K562 (cell line): ENCODE measurements around the gene ATP5F1C. TPM values are rescaled to one million over a fixed set of nuclear protein-coding genes. Genes with fewer than 3 reads are reported as not detected.

Experiments used
- ATAC-seq: fragments of 200-7000 bp; cut with Tn5 transposase; 3 replicates; pipeline ENCODE4 v1.9.1; 2020; ENCODE audit warnings: moderate library complexity
- BruUV-seq: library from RNA; stranded (reverse); fragments of 400-500 nt; replicated peaks from 2 replicates; lab custom pipeline; 2021; lab: Mats Ljungman, UMichigan
- CTCF ChIA-PET: fragments of 300-600 bp; formaldehyde crosslinking; extraction: SDS; loops from one replicate; lab custom pipeline; 2021; ENCODE audit warnings: low intra/inter-chr PET ratio; lab: Yijun Ruan, JAX
- POLR2A ChIA-PET: fragments of 300-600, 350-650 bp; sonication (Branson Sonifier 250); formaldehyde crosslinking; extraction: SDS; loops from one replicate; lab custom pipeline; 2021; ENCODE audit warnings: antibody characterized with exemption, inconsistent platforms; lab: Yijun Ruan, JAX
- DNase-seq, 4 experiments: peaks; one replicate each; pipeline versions ENCODE4 v3.0.0 to v3.0.0-alpha.2; 2011 to 2018; ENCODE audit warnings: low spot score in 3 of 4, mixed read lengths in 3 of 4; ENCODE audit errors: extremely low read depth in 1 of 4
- FAIRE-seq: peaks from 2 replicates; lab custom pipeline; 2011; peaks lifted over from hg19 to GRCh38; lab: Jason Lieb, UNC
- H2AFZ ChIP-seq: 2 replicates; pipeline ENCODE4 v1.6.0; 2011; ENCODE audit warnings: low read depth, low read length, control low read depth, inconsistent platforms
- H3K27ac ChIP-seq: fragments of 200-600 bp; 3 replicates; pipeline ENCODE4 v1.8.0; 2011; ENCODE audit warnings: low read depth, mild to moderate bottlenecking, control low read depth, inconsistent platforms, low read length, moderate library complexity, mixed read lengths; ENCODE audit errors: extremely low read depth
- H3K27me3 ChIP-seq, 2 experiments: fragments of 300-600 bp in 1 of 2; 2 replicates in 1 of 2; 3 replicates in 1 of 2; pipeline versions ENCODE4 v1.6.0 to v1.8.0; 2011; ENCODE audit warnings: inconsistent platforms in 2 of 2, low read length in 2 of 2, mild to moderate bottlenecking in 1 of 2, mixed read lengths in 1 of 2, moderate library complexity in 1 of 2; ENCODE audit not compliant: control insufficient read depth in 2 of 2, insufficient read depth in 2 of 2
- H3K36me3 ChIP-seq: fragments of 300-600 bp; 3 replicates; pipeline ENCODE4 v1.8.0; 2011; ENCODE audit warnings: mild to moderate bottlenecking, low read length, inconsistent platforms; ENCODE audit not compliant: control insufficient read depth, insufficient read depth
- H3K4me1 ChIP-seq, 2 experiments: fragments of 200-600 bp in 1 of 2; replicated peaks in 1 of 2; 2 replicates in 1 of 2; 3 replicates in 1 of 2; pipeline versions ENCODE4 v1.5.1 to v1.8.0; 2011; ENCODE audit warnings: inconsistent platforms in 2 of 2, low read length in 2 of 2, mild to moderate bottlenecking in 1 of 2, mixed read lengths in 1 of 2, moderate library complexity in 1 of 2; ENCODE audit not compliant: control insufficient read depth in 2 of 2, insufficient read depth in 2 of 2
- H3K4me2 ChIP-seq: 2 replicates; pipeline ENCODE4 v1.6.1; 2011; ENCODE audit warnings: low read length, control low read depth, inconsistent platforms, mixed read lengths; ENCODE audit not compliant: insufficient read depth
- H3K4me3 ChIP-seq: fragments of 200-600 bp; sonication (generic), shearing (Covaris generic); 2 replicates; pipeline ENCODE4 v1.5.1; 2016; ENCODE audit warnings: control low read depth, inconsistent platforms
- H3K79me2 ChIP-seq: fragments of 200-600 bp; 3 replicates; pipeline ENCODE4 v1.8.0; 2011; ENCODE audit warnings: low read length, inconsistent platforms; ENCODE audit not compliant: control insufficient read depth, insufficient read depth
- H3K9ac ChIP-seq, 2 experiments: 2 replicates each; pipeline versions ENCODE4 v1.6.0 to v1.6.1; 2011; ENCODE audit warnings: low read depth in 2 of 2, low read length in 2 of 2, control low read depth in 1 of 2, inconsistent platforms in 1 of 2, mild to moderate bottlenecking in 1 of 2, mixed read lengths in 1 of 2; ENCODE audit not compliant: insufficient read depth in 1 of 2
- H3K9me1 ChIP-seq: one replicate; pipeline ENCODE4 v1.6.0; 2011; ENCODE audit warnings: inconsistent platforms, mild to moderate bottlenecking, low read length, moderate library complexity; ENCODE audit not compliant: control insufficient read depth, insufficient read depth
- H3K9me3 ChIP-seq: replicated peaks from 2 replicates; pipeline ENCODE4 v1.5.1; 2011; ENCODE audit warnings: low read depth, low read length, inconsistent platforms; ENCODE audit not compliant: control insufficient read depth, insufficient read depth
- H4K20me1 ChIP-seq: replicated peaks from 2 replicates; pipeline ENCODE4 v1.6.1; 2011; ENCODE audit warnings: low read length, inconsistent platforms, mixed read lengths; ENCODE audit not compliant: control insufficient read depth, insufficient read depth
- ZNF436 ChIP-seq: fragments of 250-450, 450-650 bp; sonication (Bioruptor Pico); formaldehyde crosslinking; IDR thresholded peaks from 2 replicates; pipeline ENCODE4 v1.7.0; 2020; ENCODE audit warnings: mild to moderate bottlenecking
- WGBS: fragments of 100-300 bp; shearing (Covaris generic); methylation state at CpG from one replicate; pipeline ENCODE4 v1.1.6; 2016; ENCODE audit warnings: low coverage, mixed read lengths; ENCODE audit not compliant: insufficient coverage; ENCODE audit errors: missing lambda C conversion rate; 5-methylcytosine and 5-hydroxymethylcytosine counted together
- in situ Hi-C: fragments of 300-500 bp; cut with MboI; formaldehyde crosslinking; loops from 4 replicates; pipeline ENCODE4 v1.15.0; 2018; ENCODE audit warnings: inconsistent platforms, mixed read lengths
- intact Hi-C: fragments of 100-400 bp; cut with micrococcal nuclease; formaldehyde crosslinking; loops from 2 replicates; pipeline ENCODE4 v1.14.2; 2022
- polyA plus RNA-seq, 8 experiments: library from polyadenylated mRNA; depleted of rRNA in 4 of 8; stranded (reverse) in 5 of 8; unstranded in 3 of 8; fragments of >200 nt; fragmentation: Nextera tagmentation in 2 of 8; fragmentation: Illumina TruSeq in 1 of 8; extraction: Ambion mirVana in 2 of 8; extraction: Trizol in 1 of 8; gene quantifications; 2 replicates each; pipeline versions ENCODE4 v1.2.1 to v1.2.3, GENCODE V29; 2011 to 2014; ENCODE audit warnings: inconsistent platforms in 1 of 8, missing spikeins in 1 of 8
- total RNA-seq, 7 experiments: library from RNA; depleted of rRNA in 6 of 7; stranded (reverse); fragments of >200 nt in 6 of 7; fragmentation: Illumina TruSeq in 2 of 7; extraction: Trizol in 2 of 7; gene quantifications; 2 replicates each; pipeline versions ENCODE4 v1.2.1 to v1.2.3, GENCODE V29; 2011 to 2021; ENCODE audit warnings: low replicate concordance in 1 of 7

Gene ATP5F1C
- total and polyA plus RNA-seq, 9 of the 15 experiments (the other 6 are each of a cell fraction or from before 2014, with no cell fraction given), result 389 to 1,475 (median 559) TPM

- H3K4me1 ChIP-seq, result peaks cover 0 to 2% of the 10 kb centered on the region in 2 experiments; a peak in 2 of 5 replicates
- no peaks in the 10 kb centered on the region for H4K20me1 ChIP-seq
- no peak overlapping the region for H3K27ac ChIP-seq
- H3K4me2 ChIP-seq, result no peak overlapping the region
- ChIA-PET POLR2A (interaction anchor here (0.6 to 0.8 kb wide), 2 partner anchors 12 to 24 kb away, joined by 3 read pairs; no protein-coding TSS in a partner anchor), CTCF (no interaction called here)
- DNase-seq (no peak), ATAC-seq (no peak), FAIRE-seq (peak; percentile 32)
- H3K9me1 ChIP-seq, result no peaks in the 10 kb centered on the region
- WGBS, result 60% methylated on average over 4 of the region's 4 CpGs
- in situ Hi-C loops (loop anchor here (25.0 kb wide), 1 partner anchor 1055 kb away; no protein-coding TSS in a partner anchor), intact Hi-C loops (no loop called here)
- H3K9ac ChIP-seq, result no peak overlapping the region
- H3K79me2 ChIP-seq, result peaks cover 15% of the 10 kb centered on the region; the same call in 2 of the 3 replicates
- no peak overlapping the region for H3K4me3 ChIP-seq
- no peak overlapping the region for H2AFZ ChIP-seq
- BruUV-seq, result no TSS peak
- H3K27me3 ChIP-seq, result no peaks in the 10 kb centered on the region
- no peak for TF ChIP-seq ZNF436 (CRISPR knock-in tag)
- H3K36me3 ChIP-seq, result no peaks in the 10 kb centered on the region; the same call in 2 of the 3 replicates
- peaks cover 2% of the 10 kb centered on the region; the same call in 1 of the 2 replicates for H3K9me3 ChIP-seq
These were observed 69.3 kb downstream of the ATP5F1C start for GRCh38 chr10:7857262-7857661.
